ENCODE measurements around the gene PRSS35.

GRCh38 chr6:83518816-83519480 lies 6.6 kb downstream of the PRSS35 start:
- TF ChIP-seq CTCF (IDR thresholded peaks at IDR 0.05) (peak; percentile 39), SIN3A (IDR thresholded peaks at IDR 0.05; ENCODE audit: borderline replicate concordance, insufficient read depth, low read depth, low read length) (no peak), REST (IDR thresholded peaks at IDR 0.05; ENCODE audit: insufficient read depth in 1 of 2, low read depth in 2 of 2, low read length in 1 of 2) (no peak), TCF7L2 (IDR thresholded peaks at IDR 0.05; ENCODE audit: low read depth, low read length) (no peak), POLR2AphosphoS5 (IDR thresholded peaks at IDR 0.05; ENCODE audit: low read depth, low read length) (no peak)
